ENCODE measurements around the gene ZNF804B. TPM values are rescaled to one million over a fixed set of nuclear protein-coding genes. Genes with fewer than 3 reads are reported as not detected.

ZNF804B gene
- total RNA-seq, result not detected in 2 replicates

DNA sequence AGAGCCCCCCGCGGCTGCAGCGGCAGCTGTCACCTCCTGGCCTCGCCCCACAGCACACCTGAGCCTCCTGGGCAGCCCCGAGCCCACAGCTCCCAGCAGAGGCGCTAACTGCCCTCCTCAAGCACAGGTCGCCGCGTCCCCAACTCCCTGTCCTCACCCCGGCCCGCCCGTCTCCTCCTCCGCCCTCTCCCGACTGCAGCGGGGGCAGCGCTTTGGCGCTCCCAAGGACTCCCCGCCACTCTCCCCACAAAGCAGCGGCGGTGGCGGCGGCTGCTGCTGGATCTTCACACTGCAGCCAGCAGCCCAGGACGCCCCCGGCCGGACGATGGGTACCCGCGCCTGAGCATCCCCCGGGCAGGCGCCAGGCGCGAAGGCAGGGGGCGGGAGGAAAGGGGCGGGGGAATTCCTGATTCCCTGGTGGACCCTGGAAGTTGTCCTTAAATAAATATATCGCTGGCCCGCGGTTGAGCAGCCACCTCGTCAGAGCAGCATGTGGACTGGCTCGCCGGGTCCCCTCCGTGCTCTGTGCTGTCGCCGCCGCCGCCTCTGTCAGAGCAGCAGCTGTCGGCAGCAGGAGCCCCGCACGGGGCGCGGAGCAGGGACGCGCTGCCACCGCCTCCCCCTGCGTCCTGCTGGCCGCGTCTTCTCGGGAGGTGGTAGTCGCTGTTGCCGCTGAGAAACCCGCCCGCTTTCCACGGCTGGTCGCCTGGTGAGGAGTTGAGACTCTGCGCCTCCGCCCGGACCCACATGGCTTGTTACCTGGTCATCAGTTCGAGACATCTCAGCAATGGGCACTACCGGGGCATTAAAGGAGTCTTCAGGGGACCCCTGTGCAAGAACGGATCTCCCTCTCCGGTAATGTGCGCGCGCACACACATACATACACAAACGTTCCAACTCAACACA, at the start of gene ZNF804B:
ZNF804B (plus strand) TSS at position 471 of the 906 bp plus-strand sequence; CDS start at position 748, 277 bp downstream.

DNA sequence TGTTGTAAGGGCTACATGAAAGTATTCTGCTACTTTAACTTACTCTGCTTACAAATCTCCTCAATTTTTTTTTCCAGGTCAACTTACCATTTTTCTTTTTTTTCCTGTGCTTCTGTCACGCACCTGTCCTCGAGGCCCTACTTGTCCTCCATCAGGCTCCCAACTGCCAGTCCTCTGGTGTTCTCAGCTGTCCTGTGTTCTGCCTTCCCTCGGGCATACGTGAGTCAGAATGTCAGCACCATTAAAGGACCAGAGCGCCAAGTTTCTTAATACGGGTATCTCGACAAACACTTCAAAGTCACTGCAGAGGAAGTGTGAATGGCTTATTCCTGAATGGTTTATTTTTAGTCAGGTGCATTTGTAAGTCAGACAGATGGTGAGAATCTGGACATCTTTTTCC, 36.1 kb downstream of the ZNF804B start, which contains the start of gene TEX47:
TEX47 (minus strand) TSS at position 185 of the 400 bp plus-strand sequence. CDS start 795 bp downstream, outside the sequence.

Small RNAs within 50 kb of the gene (small RNA-seq; reads per million reads assigned to genes)
- not detected for gene AC002127.1

Other genes starting within 250 kb of the ZNF804B start
- not detected in 2 replicates for gene TEX47, start 36.0 kb downstream of the ZNF804B start, total RNA-seq

All from subcutaneous preadipocyte (primary cell).